ENCODE results near the gene GLI1.
A peak's percentile ranks its signal among the peaks of the same experiment; 100 is the strongest.
"Not testable (repeated sequence)": the region's sequence is repeated elsewhere in the genome, so short reads cannot be mapped to it uniquely, and the experiment has no call there.

GLI1 gene

GRCh38 chr12:57441846-57442427 lies 17.6 kb upstream of the GLI1 start:
- DNase-seq (ENCODE audit: low read depth) = no peak

GRCh38 chr12:57444337-57444736 lies 15.2 kb upstream of the GLI1 start:
- DNase-seq (ENCODE audit: low read depth) = not testable (repeated sequence)

GRCh38 chr12:57444744-57445143 lies 14.8 kb upstream of the GLI1 start:
- no peak for DNase-seq (ENCODE audit: low read depth)

DNA sequence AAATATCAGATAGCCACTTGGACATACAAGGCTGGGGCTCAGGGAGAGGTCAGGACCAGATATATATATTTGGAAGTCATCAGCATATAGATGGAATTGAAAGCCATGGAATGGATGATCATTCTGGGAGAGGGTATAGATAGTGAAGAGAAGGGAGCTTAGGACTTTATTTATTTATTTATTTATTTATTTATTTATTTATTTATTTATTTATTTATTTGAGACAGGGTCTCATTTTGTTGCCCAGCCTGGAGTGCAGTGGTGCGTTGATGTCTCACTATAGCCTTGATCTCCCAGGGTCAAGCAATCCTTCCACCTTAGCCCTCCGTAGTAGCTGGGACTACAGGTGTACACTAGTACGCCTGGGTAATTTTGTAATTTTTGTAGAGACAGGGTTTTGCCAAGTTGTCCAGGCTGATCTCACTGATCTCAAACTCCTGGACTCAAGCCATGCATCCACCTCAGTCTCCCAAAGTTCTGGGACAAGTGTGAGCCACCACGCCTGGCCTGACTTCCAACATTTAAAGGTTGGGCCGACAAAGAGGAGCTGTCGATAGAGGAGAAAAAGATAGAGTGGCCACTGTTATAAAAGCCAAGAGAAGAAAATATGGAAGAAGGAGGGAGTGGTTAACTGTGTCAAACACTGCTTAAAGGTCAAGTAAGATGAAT lies 13.2 kb upstream of the GLI1 start:
- DNase-seq (ENCODE audit: low read depth) = no peak

DNA sequence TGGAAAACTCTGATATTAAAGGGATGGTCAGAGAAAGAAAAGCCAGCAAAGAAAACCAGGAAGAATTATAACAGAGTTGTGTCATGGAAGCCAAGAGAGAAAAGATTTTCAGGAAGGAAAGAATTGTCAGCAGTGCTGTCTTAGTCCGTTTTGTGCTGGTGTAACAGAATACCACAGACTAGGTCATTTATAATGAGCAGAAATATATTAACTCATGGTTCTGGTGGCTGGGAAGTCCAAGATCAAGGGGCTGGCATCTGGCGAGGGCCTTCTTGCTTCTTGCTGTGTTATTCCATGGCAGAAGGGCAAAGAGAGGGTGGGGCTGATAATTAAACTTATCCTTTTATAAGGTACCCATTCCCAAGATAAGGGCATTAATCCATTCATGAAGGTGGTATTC lies 10.9 kb upstream of the GLI1 start:
- no peak for DNase-seq (ENCODE audit: low read depth)

- no peak for DNase-seq (ENCODE audit: low read depth)
These were observed 10.2 kb upstream of the GLI1 start for GRCh38 chr12:57449375-57449774.

- no peak for DNase-seq (ENCODE audit: low read depth)
These were observed 9.5 kb upstream of the GLI1 start for GRCh38 chr12:57450057-57450456.

- no peak for DNase-seq (ENCODE audit: low read depth)
These were observed 8.3 kb upstream of the GLI1 start for GRCh38 chr12:57451233-57451778.

DNA sequence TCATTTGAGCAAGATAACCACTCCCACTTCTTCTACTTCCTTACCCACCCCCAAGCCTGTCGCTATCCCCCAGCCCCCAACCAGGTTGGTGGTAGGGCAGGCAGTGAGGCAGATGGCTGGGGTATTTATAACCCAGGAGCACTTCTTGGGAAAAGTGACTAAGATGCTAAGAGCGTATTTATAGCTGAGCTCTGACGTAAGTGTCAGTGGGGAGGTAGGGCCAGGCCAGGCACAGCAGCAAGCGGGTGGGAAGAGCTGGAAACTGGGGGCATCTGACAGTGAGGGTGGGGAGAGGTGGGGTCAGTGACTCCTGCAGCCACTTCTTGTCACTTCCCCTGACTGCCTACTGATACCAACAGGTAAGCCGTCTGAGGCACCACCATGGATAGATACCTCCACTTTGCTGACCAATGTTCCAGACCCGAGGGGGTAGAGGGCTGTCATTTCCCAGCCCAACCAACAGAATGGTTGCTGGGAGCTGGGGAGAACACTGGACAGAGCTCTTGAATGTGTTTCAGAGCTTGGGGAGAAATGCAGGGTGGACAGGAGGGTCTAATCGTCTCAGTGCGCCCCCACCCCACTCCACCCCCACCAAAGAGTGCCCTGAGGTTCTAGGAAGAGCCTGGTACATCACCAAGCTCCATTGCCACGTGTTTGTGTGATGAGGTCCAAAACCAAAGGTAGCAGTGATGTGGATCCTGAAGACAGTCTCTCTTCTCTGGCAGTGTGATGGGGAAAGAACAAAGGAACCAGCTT lies 7.2 kb upstream of the GLI1 start:
- DNase-seq (ENCODE audit: low read depth) = peak; percentile 42

DNA sequence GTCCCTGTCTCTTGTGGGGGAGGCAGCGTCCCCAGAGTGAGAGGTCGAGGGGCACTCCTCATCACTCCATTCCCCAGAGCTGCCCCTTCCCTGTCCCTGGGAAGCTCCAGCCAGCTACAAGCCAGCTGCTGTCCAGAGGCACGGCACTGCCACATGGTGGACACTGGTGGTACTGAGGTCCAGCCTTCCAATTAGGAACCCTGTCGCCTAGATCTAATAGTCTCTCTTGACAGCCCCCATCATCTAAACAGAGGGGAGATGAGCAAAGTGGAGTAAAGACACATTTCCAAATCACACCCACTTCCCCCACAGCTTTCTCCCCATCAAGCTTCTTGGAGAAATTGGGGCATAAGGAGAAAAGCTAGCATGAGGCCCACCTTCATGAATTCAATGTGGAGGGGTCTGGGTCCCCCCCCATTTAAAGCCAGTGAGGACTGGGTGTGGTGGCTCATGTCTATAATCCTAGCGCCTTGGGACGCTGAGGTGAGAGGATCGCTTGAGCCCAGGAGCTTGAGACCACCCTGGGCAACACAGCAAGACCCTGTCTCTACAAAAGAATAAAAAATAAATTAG lies 6.6 kb upstream of the GLI1 start:
- peak; percentile 54 for DNase-seq (ENCODE audit: low read depth)

- DNase-seq (ENCODE audit: low read depth) = no peak
These were observed 5.4 kb upstream of the GLI1 start for GRCh38 chr12:57454213-57454565.

- DNase-seq (ENCODE audit: low read depth) = peak; percentile 83
These were observed 4.8 kb upstream of the GLI1 start, which contains the start of gene INHBE for GRCh38 chr12:57454566-57455373. TSS of gene INHBE (plus strand) at chr12:57455307. CDS start at chr12:57455537, 230 bp downstream.

DNA sequence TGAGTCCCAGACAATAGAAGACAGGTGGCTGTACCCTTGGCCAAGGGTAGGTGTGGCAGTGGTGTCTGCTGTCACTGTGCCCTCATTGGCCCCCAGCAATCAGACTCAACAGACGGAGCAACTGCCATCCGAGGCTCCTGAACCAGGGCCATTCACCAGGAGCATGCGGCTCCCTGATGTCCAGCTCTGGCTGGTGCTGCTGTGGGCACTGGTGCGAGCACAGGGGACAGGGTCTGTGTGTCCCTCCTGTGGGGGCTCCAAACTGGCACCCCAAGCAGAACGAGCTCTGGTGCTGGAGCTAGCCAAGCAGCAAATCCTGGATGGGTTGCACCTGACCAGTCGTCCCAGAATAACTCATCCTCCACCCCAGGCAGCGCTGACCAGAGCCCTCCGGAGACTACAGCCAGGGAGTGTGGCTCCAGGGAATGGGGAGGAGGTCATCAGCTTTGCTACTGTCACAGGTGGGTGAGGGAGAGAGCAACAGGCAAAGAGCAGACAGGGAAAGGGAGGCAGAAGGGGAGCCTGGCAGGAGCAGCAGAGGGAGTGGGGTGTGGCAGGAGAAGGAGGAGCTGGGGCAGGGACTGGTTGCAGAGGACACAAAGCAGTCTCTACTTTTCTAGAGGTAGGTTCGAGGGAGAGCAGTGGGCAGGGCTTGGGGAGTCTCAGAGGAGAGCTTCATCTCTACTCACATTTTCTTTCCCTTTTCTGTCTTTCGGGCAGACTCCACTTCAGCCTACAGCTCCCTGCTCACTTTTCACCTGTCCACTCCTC lies 4.0 kb upstream of the GLI1 start:
- no peak for DNase-seq (ENCODE audit: low read depth)

- DNase-seq (ENCODE audit: low read depth) = no peak
These were observed 3.4 kb upstream of the GLI1 start for GRCh38 chr12:57456145-57456700.

- DNase-seq (ENCODE audit: low read depth) = no peak
These were observed 2.7 kb upstream of the GLI1 start for GRCh38 chr12:57456737-57457490.

DNA sequence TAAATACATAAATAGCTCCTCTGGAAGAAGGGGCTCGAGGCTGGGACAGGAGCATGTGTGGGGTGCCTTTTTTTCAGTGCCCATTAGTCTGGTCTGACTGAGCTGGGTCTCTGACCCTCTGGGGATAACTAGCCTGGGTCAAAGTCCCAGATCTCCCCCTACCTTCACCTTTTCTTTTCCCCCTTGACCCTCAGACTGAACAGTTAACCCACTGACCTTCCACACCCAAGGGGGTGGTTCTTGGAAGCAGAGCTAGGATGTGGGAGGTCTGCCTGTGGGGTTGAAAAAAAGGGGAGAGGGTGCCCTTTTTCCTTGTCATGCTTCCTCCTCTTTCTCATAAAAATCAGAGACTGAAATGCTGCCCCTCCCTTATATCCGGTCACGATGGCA lies 925 bp upstream of the GLI1 start:
- DNase-seq (ENCODE audit: low read depth) = no peak

DNA sequence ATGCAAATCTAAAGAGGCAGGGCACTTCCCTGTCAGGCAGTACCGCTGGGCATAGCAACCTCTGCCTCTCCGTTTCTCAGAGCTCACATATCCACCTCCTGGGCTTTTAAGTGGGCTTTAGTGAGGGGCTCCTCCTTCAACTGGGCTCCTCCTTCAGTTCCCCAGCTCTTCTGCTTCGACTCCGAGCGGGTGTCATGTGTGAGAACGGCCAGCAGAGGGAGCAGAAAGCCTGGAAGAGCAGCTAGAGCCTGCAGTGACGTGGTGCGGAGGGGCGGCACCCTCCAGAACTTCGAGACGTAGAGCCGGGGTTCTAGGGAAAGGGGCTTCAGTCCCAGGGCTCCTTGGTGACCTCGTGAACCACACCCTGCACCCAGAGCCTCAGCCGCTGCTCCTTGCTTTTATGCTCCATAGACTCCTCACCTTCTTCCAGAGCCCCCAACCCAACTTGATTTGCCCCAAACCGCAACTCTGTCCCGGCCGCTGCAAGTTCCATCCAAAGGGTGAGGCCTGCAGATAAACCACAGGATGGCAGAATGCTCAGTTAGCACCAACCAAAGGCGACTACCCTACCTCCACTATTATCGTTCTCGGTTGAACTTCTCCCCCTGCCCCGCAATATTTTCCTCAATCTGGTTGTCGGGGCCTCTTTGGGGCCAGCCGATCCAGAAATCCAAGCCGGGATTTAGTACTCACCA lies 383 bp upstream of the GLI1 start:
- DNase-seq (ENCODE audit: low read depth) = peak; percentile 94

DNA sequence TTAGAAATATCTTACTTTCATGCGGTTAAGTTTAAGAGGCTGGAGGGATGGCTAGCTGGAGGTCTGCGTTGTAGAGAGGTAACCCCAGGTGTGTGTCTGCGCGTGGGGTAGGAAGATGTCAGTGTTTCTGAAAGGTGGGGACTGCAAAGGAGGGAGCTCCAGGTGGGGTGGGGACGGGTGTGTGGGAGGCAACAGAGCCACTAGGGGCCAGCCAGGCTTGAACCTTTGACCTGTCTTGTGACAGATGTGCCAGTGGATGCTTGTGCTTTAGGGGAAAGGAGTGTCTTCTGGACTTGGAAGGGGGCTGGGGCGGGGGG lies 841 bp downstream of the GLI1 start:
- no peak for DNase-seq (ENCODE audit: low read depth)

DNA sequence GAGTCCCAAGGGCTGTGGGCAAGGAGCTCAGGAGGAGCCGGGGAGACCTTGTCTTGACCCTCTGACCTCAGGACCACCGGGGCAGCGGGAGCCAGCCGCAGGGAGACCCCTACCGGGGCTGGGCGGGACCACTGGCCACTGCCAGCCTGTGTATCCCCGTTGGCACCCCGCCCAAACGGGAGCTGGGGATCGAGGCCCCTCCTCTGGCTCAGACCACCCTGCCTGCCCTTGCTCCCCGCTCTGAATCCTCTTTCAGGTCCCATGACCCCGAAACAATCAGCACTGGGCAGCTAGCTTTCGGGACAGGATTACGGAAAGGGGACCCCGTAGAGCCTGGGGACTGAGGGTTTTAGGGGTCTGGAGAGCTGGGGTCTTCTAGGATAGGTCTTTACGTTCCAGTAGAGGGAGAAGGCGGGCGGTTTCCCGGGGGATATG lies 1.3 kb downstream of the GLI1 start:
- DNase-seq (ENCODE audit: low read depth) = no peak
